WTC11 (cell line): ENCODE results near the gene TPM4. TPM values are rescaled to one million over a fixed set of nuclear protein-coding genes. Genes with fewer than 3 reads are reported as not detected.

Experiments
- ATAC-seq: fragments of 200-7000 bp; cut with Tn5 transposase; 2 replicates; pipeline ENCODE4 v1.10.0; 2021; ENCODE audit warnings: mild to moderate bottlenecking, moderate library complexity
- CTCF ChIA-PET: fragments of 300-600 bp; sonication (Branson Sonifier 250); formaldehyde crosslinking; loops from one replicate; lab custom pipeline; 2021; ENCODE audit warnings: antibody characterized with exemption; lab: Charles Lee
- POLR2A ChIA-PET: fragments of 350-600 bp; sonication (Branson Sonifier 250); formaldehyde crosslinking; loops from one replicate; lab custom pipeline; 2021; ENCODE audit warnings: antibody characterized with exemption; lab: Charles Lee
- DNase-seq: peaks from one replicate; pipeline ENCODE4 v3.0.0; 2021; ENCODE audit warnings: low spot score
- H3K27ac Mint-ChIP-seq: 2 replicates; pipeline ENCODE4 v1.8.0; 2021; ENCODE audit warnings: mixed read lengths
- H3K27me3 Mint-ChIP-seq: 2 replicates; pipeline ENCODE4 v1.8.0; 2021; ENCODE audit warnings: low read depth, mild to moderate bottlenecking, moderate library complexity, mixed read lengths
- H3K36me3 Mint-ChIP-seq: 2 replicates; pipeline ENCODE4 v1.8.0; 2021; ENCODE audit warnings: mixed read lengths
- H3K4me1 Mint-ChIP-seq: 2 replicates; pipeline ENCODE4 v1.8.0; 2022; ENCODE audit warnings: mixed read lengths
- H3K4me3 Mint-ChIP-seq: 2 replicates; pipeline ENCODE4 v1.8.0; 2021; ENCODE audit warnings: mild to moderate bottlenecking, moderate library complexity, mixed read lengths
- H3K9me3 Mint-ChIP-seq: 2 replicates; pipeline ENCODE4 v1.8.0; 2021; ENCODE audit warnings: mixed read lengths
- ATF3 ChIP-seq: sonication (generic); formaldehyde crosslinking; conservative IDR thresholded peaks from 2 replicates; pipeline ENCODE4 v1.8.1; 2022; ENCODE audit warnings: mild to moderate bottlenecking, missing genetic modification reagents
- GABPB1 ChIP-seq: sonication (generic); formaldehyde crosslinking; IDR thresholded peaks from 2 replicates; pipeline ENCODE4 v1.8.1; 2023; ENCODE audit warnings: mild to moderate bottlenecking, missing genetic modification reagents
- GRHL2 ChIP-seq: fragments of 250-450 bp; sonication (Bioruptor Pico); IDR thresholded peaks from 2 replicates; pipeline ENCODE4 v1.8.0; 2022; ENCODE audit warnings: mild to moderate bottlenecking, moderate library complexity; ENCODE audit not compliant: insufficient replicate concordance, severe bottlenecking
- HMGXB4 ChIP-seq: sonication (generic); formaldehyde crosslinking; IDR thresholded peaks from 2 replicates; pipeline ENCODE4 v1.8.1; 2023; ENCODE audit warnings: mild to moderate bottlenecking, moderate library complexity, missing genetic modification reagents
- NFATC4 ChIP-seq: fragments of 250-450 bp; sonication (Bioruptor Pico); IDR thresholded peaks from 2 replicates; pipeline ENCODE4 v1.9.0; 2021; ENCODE audit warnings: mild to moderate bottlenecking
- NR1H2 ChIP-seq: sonication (generic); formaldehyde crosslinking; IDR thresholded peaks from 2 replicates; pipeline ENCODE4 v1.9.0; 2021; ENCODE audit warnings: mild to moderate bottlenecking, moderate library complexity, missing genetic modification reagents
- NR2C2 ChIP-seq: sonication (generic); formaldehyde crosslinking; IDR thresholded peaks from 2 replicates; pipeline ENCODE4 v1.8.0; 2022; ENCODE audit warnings: mild to moderate bottlenecking, missing genetic modification reagents
- PREB ChIP-seq: sonication (generic); formaldehyde crosslinking; IDR thresholded peaks from 2 replicates; pipeline ENCODE4 v1.8.1; 2022; ENCODE audit warnings: mild to moderate bottlenecking, missing genetic modification reagents, moderate library complexity, borderline replicate concordance
- SMAD3 ChIP-seq: sonication (generic); formaldehyde crosslinking; IDR thresholded peaks from 2 replicates; pipeline ENCODE4 v1.8.0; 2022; ENCODE audit warnings: missing genetic modification reagents, mild to moderate bottlenecking, borderline replicate concordance
- TEAD1 ChIP-seq: sonication (generic); formaldehyde crosslinking; IDR thresholded peaks from 2 replicates; pipeline ENCODE4 v1.8.0; 2022; ENCODE audit warnings: mild to moderate bottlenecking, missing genetic modification reagents
- USF2 ChIP-seq: sonication (generic); formaldehyde crosslinking; IDR thresholded peaks from 2 replicates; pipeline ENCODE4 v1.8.1; 2023; ENCODE audit warnings: mild to moderate bottlenecking, missing genetic modification reagents, moderate library complexity
- ZBTB21 ChIP-seq: sonication (generic); formaldehyde crosslinking; IDR thresholded peaks from 2 replicates; pipeline ENCODE4 v1.8.1; 2023; ENCODE audit warnings: mild to moderate bottlenecking, missing genetic modification reagents, borderline replicate concordance
- ZNF138 ChIP-seq: sonication (generic); formaldehyde crosslinking; conservative IDR thresholded peaks from 2 replicates; pipeline ENCODE4 v1.8.1; 2022; ENCODE audit warnings: mild to moderate bottlenecking, moderate library complexity, missing genetic modification reagents
- total RNA-seq: library from RNA; stranded (reverse); gene quantifications from 3 replicates; pipeline ENCODE4 v1.2.3, GENCODE V29; 2021
- TF ChIP-seq, protein P1 (sequence below): sonication (generic); formaldehyde crosslinking; IDR thresholded peaks from 2 replicates; pipeline ENCODE4 v1.8.0; 2022; ENCODE audit warnings: missing genetic modification reagents
- TF ChIP-seq, protein P2 (sequence below): sonication (generic); formaldehyde crosslinking; IDR thresholded peaks from 2 replicates; pipeline ENCODE4 v1.8.0; 2023; ENCODE audit warnings: mild to moderate bottlenecking, missing genetic modification reagents
- TF ChIP-seq, protein P3 (sequence below): fragments of 250-450 bp; sonication (Bioruptor Pico); IDR thresholded peaks from 2 replicates; pipeline ENCODE4 v1.9.0; 2021; ENCODE audit warnings: mild to moderate bottlenecking, borderline replicate concordance

The TPM4 gene
- total RNA-seq, 1 experiment from 2014 or later = 302 TPM

GRCh38 chr19:16031872-16032200, 44.5 kb upstream of the TPM4 start:
- no peaks in the 10 kb centered on the region for H3K36me3 Mint-ChIP-seq
- no peaks in the 10 kb centered on the region for H3K4me1 Mint-ChIP-seq
- TF ChIP-seq HMGXB4 (CRISPR knock-in tag) = no peak
- TF ChIP-seq NR1H2 = no peak
- no peak for TF ChIP-seq ATF3 (CRISPR knock-in tag)
- TF ChIP-seq GABPB1 = no peak
- CTCF ChIA-PET = no interaction called here
- no peak overlapping the region for H3K4me3 Mint-ChIP-seq
- DNase-seq (no peak), ATAC-seq (no peak)
- H3K9me3 Mint-ChIP-seq = peaks cover 8% of the 10 kb centered on the region
- H3K27ac Mint-ChIP-seq = no peak overlapping the region
- POLR2A ChIA-PET = no interaction called here
- no peaks in the 10 kb centered on the region for H3K27me3 Mint-ChIP-seq

DNA sequence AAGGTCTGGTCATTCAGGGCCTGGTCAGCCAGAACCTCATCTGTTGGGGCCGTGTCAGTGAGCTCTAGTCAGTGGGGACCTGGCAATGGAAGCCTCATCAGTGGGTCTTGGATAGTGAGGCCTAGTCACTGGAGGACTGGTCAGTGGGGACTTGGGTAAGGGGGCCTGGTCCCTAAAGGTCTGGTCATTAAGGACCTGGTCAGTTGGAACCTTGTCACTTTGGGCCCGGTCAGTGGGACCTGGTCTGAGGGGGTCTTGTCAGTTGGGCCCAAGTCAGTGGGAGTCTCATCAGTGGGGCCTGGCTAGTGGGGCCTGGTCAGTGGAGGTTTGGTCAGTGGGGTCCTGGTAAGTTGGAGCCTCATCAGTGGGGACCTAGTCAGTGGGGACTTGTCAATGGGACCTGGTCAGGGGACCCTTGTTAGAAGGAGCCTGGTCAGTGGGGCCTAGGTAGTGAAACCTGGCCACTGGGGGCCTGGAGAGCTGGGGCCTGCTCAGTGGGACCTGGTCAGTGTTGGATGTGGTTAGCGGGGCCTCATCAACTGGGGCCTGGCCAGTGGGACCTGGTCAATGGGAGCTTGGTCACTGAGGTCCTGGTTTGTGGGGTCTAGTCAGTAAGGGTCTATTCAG, 43.7 kb upstream of the TPM4 start:
- H3K4me3 Mint-ChIP-seq = no peak overlapping the region
- TF ChIP-seq GABPB1 (no peak), NFATC4 (CRISPR knock-in tag) (no peak), TEAD1 (CRISPR knock-in tag) (no peak), ZBTB21 (no peak), NR2C2 (CRISPR knock-in tag) (no peak), SMAD3 (CRISPR knock-in tag) (no peak), GRHL2 (CRISPR knock-in tag) (no peak), ZNF138 (no peak), USF2 (no peak), PREB (CRISPR knock-in tag) (no peak)
- TF ChIP-seq, protein P1, sequence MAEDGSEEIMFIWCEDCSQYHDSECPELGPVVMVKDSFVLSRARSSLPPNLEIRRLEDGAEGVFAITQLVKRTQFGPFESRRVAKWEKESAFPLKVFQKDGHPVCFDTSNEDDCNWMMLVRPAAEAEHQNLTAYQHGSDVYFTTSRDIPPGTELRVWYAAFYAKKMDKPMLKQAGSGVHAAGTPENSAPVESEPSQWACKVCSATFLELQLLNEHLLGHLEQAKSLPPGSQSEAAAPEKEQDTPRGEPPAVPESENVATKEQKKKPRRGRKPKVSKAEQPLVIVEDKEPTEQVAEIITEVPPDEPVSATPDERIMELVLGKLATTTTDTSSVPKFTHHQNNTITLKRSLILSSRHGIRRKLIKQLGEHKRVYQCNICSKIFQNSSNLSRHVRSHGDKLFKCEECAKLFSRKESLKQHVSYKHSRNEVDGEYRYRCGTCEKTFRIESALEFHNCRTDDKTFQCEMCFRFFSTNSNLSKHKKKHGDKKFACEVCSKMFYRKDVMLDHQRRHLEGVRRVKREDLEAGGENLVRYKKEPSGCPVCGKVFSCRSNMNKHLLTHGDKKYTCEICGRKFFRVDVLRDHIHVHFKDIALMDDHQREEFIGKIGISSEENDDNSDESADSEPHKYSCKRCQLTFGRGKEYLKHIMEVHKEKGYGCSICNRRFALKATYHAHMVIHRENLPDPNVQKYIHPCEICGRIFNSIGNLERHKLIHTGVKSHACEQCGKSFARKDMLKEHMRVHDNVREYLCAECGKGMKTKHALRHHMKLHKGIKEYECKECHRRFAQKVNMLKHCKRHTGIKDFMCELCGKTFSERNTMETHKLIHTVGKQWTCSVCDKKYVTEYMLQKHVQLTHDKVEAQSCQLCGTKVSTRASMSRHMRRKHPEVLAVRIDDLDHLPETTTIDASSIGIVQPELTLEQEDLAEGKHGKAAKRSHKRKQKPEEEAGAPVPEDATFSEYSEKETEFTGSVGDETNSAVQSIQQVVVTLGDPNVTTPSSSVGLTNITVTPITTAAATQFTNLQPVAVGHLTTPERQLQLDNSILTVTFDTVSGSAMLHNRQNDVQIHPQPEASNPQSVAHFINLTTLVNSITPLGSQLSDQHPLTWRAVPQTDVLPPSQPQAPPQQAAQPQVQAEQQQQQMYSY = no peak
- TF ChIP-seq, protein P2, sequence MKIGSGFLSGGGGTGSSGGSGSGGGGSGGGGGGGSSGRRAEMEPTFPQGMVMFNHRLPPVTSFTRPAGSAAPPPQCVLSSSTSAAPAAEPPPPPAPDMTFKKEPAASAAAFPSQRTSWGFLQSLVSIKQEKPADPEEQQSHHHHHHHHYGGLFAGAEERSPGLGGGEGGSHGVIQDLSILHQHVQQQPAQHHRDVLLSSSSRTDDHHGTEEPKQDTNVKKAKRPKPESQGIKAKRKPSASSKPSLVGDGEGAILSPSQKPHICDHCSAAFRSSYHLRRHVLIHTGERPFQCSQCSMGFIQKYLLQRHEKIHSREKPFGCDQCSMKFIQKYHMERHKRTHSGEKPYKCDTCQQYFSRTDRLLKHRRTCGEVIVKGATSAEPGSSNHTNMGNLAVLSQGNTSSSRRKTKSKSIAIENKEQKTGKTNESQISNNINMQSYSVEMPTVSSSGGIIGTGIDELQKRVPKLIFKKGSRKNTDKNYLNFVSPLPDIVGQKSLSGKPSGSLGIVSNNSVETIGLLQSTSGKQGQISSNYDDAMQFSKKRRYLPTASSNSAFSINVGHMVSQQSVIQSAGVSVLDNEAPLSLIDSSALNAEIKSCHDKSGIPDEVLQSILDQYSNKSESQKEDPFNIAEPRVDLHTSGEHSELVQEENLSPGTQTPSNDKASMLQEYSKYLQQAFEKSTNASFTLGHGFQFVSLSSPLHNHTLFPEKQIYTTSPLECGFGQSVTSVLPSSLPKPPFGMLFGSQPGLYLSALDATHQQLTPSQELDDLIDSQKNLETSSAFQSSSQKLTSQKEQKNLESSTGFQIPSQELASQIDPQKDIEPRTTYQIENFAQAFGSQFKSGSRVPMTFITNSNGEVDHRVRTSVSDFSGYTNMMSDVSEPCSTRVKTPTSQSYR (CRISPR knock-in tag) = no peak
- TF ChIP-seq, protein P3, sequence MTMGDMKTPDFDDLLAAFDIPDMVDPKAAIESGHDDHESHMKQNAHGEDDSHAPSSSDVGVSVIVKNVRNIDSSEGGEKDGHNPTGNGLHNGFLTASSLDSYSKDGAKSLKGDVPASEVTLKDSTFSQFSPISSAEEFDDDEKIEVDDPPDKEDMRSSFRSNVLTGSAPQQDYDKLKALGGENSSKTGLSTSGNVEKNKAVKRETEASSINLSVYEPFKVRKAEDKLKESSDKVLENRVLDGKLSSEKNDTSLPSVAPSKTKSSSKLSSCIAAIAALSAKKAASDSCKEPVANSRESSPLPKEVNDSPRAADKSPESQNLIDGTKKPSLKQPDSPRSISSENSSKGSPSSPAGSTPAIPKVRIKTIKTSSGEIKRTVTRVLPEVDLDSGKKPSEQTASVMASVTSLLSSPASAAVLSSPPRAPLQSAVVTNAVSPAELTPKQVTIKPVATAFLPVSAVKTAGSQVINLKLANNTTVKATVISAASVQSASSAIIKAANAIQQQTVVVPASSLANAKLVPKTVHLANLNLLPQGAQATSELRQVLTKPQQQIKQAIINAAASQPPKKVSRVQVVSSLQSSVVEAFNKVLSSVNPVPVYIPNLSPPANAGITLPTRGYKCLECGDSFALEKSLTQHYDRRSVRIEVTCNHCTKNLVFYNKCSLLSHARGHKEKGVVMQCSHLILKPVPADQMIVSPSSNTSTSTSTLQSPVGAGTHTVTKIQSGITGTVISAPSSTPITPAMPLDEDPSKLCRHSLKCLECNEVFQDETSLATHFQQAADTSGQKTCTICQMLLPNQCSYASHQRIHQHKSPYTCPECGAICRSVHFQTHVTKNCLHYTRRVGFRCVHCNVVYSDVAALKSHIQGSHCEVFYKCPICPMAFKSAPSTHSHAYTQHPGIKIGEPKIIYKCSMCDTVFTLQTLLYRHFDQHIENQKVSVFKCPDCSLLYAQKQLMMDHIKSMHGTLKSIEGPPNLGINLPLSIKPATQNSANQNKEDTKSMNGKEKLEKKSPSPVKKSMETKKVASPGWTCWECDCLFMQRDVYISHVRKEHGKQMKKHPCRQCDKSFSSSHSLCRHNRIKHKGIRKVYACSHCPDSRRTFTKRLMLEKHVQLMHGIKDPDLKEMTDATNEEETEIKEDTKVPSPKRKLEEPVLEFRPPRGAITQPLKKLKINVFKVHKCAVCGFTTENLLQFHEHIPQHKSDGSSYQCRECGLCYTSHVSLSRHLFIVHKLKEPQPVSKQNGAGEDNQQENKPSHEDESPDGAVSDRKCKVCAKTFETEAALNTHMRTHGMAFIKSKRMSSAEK (CRISPR knock-in tag) = no peak
- no peaks in the 10 kb centered on the region for H3K36me3 Mint-ChIP-seq
- no peak overlapping the region for H3K27ac Mint-ChIP-seq
- ATAC-seq (no peak), DNase-seq (no peak)
- ChIA-PET CTCF (no interaction called here), POLR2A (no interaction called here)
- H3K9me3 Mint-ChIP-seq = peaks cover 8% of the 10 kb centered on the region
- H3K4me1 Mint-ChIP-seq = no peaks in the 10 kb centered on the region
- no peaks in the 10 kb centered on the region for H3K27me3 Mint-ChIP-seq
